HEK293T (cell line): ENCODE results near the gene ZFYVE16.
A peak's percentile ranks its signal among the peaks of the same experiment; 100 is the strongest.

ENCODE experiments used
- CTCF ChIA-PET: fragments of 350-600 bp; formaldehyde crosslinking; extraction: SDS; loops from one replicate; lab custom pipeline; 2021; ENCODE audit warnings: antibody characterized with exemption, inconsistent platforms; lab: Yijun Ruan, JAX
- POLR2A ChIA-PET: fragments of 350-600 bp; formaldehyde crosslinking; extraction: SDS; loops from one replicate; lab custom pipeline; 2020; ENCODE audit warnings: antibody characterized with exemption, inconsistent platforms; lab: Yijun Ruan, JAX
- DNase-seq: peaks from one replicate; pipeline ENCODE4 v3.0.0; 2012; ENCODE audit warnings: mixed read lengths; ENCODE audit errors: extremely low spot score
- ARNT ChIP-seq: fragments of 450-650 bp; IDR thresholded peaks from 2 replicates; pipeline ENCODE4 v1.6.1; 2017; ENCODE audit warnings: mild to moderate bottlenecking
- BHLHE40 ChIP-seq: fragments of 450-650 bp; IDR thresholded peaks from 2 replicates; pipeline ENCODE4 v1.6.1; 2016; ENCODE audit warnings: mild to moderate bottlenecking, moderate library complexity, borderline replicate concordance
- CTBP1 ChIP-seq: fragments of 450-650 bp; IDR thresholded peaks from 2 replicates; pipeline ENCODE4 v1.6.1; 2016; ENCODE audit warnings: borderline replicate concordance
- ELF4 ChIP-seq: fragments of 450-650 bp; IDR thresholded peaks from 2 replicates; pipeline ENCODE4 v1.6.1; 2017; ENCODE audit warnings: antibody characterized with exemption
- FOXA1 ChIP-seq: fragments of 450-650 bp; IDR thresholded peaks from 2 replicates; pipeline ENCODE4 v1.6.1; 2016; ENCODE audit warnings: mild to moderate bottlenecking
- FOXK2 ChIP-seq: fragments of 450-650 bp; IDR thresholded peaks from 2 replicates; pipeline ENCODE4 v1.6.1; 2016; ENCODE audit warnings: mild to moderate bottlenecking
- FOXM1 ChIP-seq: fragments of 450-650 bp; IDR thresholded peaks from 2 replicates; pipeline ENCODE4 v1.6.1; 2017; ENCODE audit warnings: mild to moderate bottlenecking, borderline replicate concordance
- HDGF ChIP-seq: fragments of 450-650 bp; IDR thresholded peaks from 2 replicates; pipeline ENCODE4 v1.6.1; 2017; ENCODE audit warnings: antibody characterized with exemption, borderline replicate concordance
- L3MBTL2 ChIP-seq: fragments of 450-650 bp; conservative IDR thresholded peaks from 2 replicates; pipeline ENCODE4 v1.6.1; 2016; ENCODE audit warnings: mild to moderate bottlenecking
- LEF1 ChIP-seq: fragments of 450-650 bp; IDR thresholded peaks from 2 replicates; pipeline ENCODE4 v1.6.1; 2017; ENCODE audit warnings: mild to moderate bottlenecking, borderline replicate concordance
- NFRKB ChIP-seq: fragments of 450-650 bp; IDR thresholded peaks from 2 replicates; pipeline ENCODE4 v1.6.1; 2016; ENCODE audit warnings: mild to moderate bottlenecking, moderate library complexity
- SP1 ChIP-seq: fragments of 450-650 bp; IDR thresholded peaks from 2 replicates; pipeline ENCODE4 v1.6.1; 2017
- SUZ12 ChIP-seq: fragments of 450-650 bp; IDR thresholded peaks from 2 replicates; pipeline ENCODE4 v1.6.1; 2016; ENCODE audit warnings: mild to moderate bottlenecking
- TARDBP ChIP-seq: fragments of 450-650 bp; IDR thresholded peaks from 2 replicates; pipeline ENCODE4 v1.6.1; 2016
- ZNF384 ChIP-seq: fragments of 450-650 bp; IDR thresholded peaks from 2 replicates; pipeline ENCODE4 v1.6.1; 2016
- TF ChIP-seq, protein P1 (sequence below): fragments of 450-650 bp; IDR thresholded peaks from 2 replicates; pipeline ENCODE4 v1.6.1; 2016

ZFYVE16 gene

DNA sequence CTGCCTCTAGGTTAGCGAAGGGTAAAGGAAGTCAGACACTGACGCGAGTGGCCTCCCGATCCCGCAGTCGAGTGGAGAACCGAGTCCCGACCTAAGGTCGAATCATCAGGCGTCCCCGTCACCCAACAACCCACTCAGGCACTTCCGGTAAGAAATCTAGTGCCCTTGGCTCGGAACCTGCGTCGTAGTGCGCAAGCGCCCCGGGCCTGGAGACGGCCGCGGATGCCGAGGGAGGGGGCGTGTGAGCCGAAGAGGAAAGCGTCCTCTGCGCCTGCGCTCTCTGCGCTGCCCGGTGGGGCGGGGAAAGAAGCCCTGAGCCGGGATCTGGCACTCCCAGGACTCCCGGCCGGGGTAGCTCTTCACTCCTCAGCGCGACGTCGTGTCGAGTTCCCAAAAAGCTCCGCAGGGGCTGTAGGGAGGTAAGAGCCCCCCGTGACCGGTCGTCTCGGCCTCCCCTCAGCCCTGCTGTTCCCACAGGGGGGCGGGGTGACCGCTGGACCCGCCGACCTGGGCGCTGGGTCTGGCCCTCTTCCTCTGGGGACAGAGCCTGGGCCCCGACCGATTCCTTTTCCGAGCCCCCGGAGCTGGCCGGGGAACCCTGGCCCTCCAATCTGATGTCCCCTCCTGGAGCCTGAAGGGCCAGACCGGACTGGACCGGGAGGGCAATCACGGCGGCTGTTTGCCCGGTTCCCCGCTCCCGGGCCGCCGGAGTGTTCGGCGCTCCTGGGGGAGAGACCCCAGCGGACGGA is at the start of gene ZFYVE16:
TSS of gene ZFYVE16 (plus strand) at position 330 of the 749 bp plus-strand sequence. CDS start 26,084 bp downstream, outside the sequence.
- CTCF ChIA-PET: interaction anchor here (0.7 kb wide), 1 partner anchor 119 kb away, joined by 4 read pairs; no protein-coding TSS in a partner anchor
- DNase-seq: peak; percentile 96
- POLR2A ChIA-PET: interaction anchor here (0.6 to 1.8 kb wide), 13 partner anchors 11 to 894 kb away, joined by 3 to 8 read pairs (median 4); partner anchors contain the start of gene HOMER1
- TF ChIP-seq FOXA1 (no peak), CTBP1 (no peak), FOXM1 (no peak), SUZ12 (no peak), ELF4 (peak; percentile 86), TARDBP (peak; percentile 30; the same call in 1 of the 2 replicates)

DNA sequence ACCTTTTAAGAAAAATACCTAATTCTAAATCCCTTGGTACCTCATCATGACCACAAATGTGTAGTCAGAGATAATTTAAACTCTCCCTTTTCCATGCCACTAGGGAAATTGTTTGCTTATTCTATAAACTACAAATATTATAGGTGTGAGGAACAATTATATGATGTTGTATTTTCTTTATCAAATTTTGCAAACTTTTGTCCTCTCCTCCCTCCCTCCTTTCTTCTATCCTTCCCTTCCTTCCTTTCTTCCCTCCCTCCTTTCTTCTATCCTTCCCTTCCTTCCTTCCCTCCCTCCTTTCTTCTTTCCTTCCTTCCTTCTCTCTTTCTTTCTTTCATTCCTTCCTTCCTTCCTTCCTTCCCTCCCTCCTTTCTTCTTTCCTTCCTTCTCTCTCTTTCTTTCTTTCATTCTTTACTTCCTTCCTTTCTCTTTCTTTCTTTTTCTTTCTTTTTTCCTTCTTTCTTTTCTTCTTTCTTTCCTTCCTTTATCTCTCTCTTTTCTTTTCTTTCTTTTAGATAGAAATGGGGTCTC is 46.9 kb upstream of the ZFYVE16 start:
- DNase-seq: no peak
- POLR2A ChIA-PET: no interaction called here
- CTCF ChIA-PET: no interaction called here
- TF ChIP-seq SP1 (no peak), NFRKB (no peak), LEF1 (no peak), ARNT (no peak), CTBP1 (no peak), FOXA1 (no peak), FOXK2 (no peak), TARDBP (no peak), L3MBTL2 (no peak), HDGF (no peak), ELF4 (no peak)
- TF ChIP-seq, protein P1, sequence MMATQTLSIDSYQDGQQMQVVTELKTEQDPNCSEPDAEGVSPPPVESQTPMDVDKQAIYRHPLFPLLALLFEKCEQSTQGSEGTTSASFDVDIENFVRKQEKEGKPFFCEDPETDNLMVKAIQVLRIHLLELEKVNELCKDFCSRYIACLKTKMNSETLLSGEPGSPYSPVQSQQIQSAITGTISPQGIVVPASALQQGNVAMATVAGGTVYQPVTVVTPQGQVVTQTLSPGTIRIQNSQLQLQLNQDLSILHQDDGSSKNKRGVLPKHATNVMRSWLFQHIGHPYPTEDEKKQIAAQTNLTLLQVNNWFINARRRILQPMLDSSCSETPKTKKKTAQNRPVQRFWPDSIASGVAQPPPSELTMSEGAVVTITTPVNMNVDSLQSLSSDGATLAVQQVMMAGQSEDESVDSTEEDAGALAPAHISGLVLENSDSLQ: no peak

- ChIA-PET POLR2A (no interaction called here), CTCF (no interaction called here)
- TF ChIP-seq FOXK2 (no peak), TARDBP (no peak), FOXM1 (no peak)
- DNase-seq: no peak
These were observed 43.0 kb upstream of the ZFYVE16 start for GRCh38 chr5:80364892-80365291.

DNA sequence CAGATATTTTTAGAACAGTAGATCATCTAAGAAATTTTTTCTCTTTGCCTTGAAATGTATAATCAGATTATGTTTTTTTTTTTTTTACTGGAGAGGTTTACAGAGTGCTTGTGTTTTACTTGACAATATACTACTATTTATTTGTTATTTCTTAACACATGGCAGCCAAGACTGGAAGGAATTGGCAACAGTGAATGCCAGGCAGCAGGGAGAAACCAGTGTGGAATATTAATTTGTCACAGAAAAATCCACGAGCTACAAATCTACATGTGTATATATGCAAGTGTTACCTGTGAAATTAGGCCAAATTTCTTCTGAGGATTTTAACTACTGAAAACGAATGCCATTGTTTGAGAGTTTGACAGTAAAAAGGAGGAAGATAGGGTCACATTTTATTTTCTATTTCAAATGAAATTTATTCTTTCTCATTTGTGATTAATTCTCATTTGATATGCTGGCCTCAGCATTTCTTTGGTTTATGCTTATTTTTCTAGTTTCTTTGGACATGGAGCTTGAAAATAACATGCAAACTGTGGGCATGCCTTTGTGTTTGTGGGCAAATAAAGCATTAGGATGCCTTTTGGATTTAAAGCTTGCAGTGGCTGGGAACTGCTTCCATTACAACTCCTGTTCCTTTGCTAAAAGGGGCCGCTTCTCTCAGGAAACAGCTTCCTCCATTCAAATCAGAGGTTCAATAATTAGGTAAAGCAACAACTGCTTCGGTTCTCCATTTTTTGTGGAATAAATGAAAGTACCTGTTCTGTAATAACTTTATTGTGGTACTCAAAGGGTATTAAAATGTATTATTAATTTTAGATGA is 39.0 kb upstream of the ZFYVE16 start:
- ChIA-PET POLR2A (interaction anchor here (1.5 kb wide), 1 partner anchor 39 kb away, joined by 8 read pairs; the partner anchor contains the start of gene ZFYVE16), CTCF (interaction anchor here (1.1 kb wide), 1 partner anchor 23 kb away, joined by 5 read pairs; no protein-coding TSS in a partner anchor)
- TF ChIP-seq BHLHE40: no peak
- TF ChIP-seq, protein P1: no peak
- TF ChIP-seq HDGF: no peak
- no peak for TF ChIP-seq NFRKB
- TF ChIP-seq CTBP1: no peak
- TF ChIP-seq SP1: no peak
- no peak for TF ChIP-seq ARNT
- no peak for TF ChIP-seq FOXA1
- no peak for DNase-seq

GRCh38 chr5:80369521-80369920 is 38.3 kb upstream of the ZFYVE16 start:
- ChIA-PET POLR2A (interaction anchor here (1.5 kb wide), 1 partner anchor 38 kb away, joined by 8 read pairs; the partner anchor contains the start of gene ZFYVE16), CTCF (interaction anchor here (1.1 kb wide), 1 partner anchor 23 kb away, joined by 5 read pairs; no protein-coding TSS in a partner anchor)
- no peak for TF ChIP-seq ZNF384
- no peak for TF ChIP-seq TARDBP
- TF ChIP-seq HDGF: no peak
- no peak for TF ChIP-seq NFRKB
- no peak for DNase-seq

- CTCF ChIA-PET: no interaction called here
- DNase-seq: no peak
- POLR2A ChIA-PET: interaction anchor here (1.5 kb wide), 1 partner anchor 37 kb away, joined by 8 read pairs; the partner anchor contains the start of gene ZFYVE16
- TF ChIP-seq HDGF (no peak), ELF4 (no peak), ZNF384 (no peak), SUZ12 (no peak), FOXA1 (no peak), BHLHE40 (no peak), L3MBTL2 (no peak), ARNT (no peak), SP1 (no peak), TARDBP (no peak), CTBP1 (no peak), FOXK2 (no peak), LEF1 (no peak), NFRKB (no peak)
- TF ChIP-seq, protein P1: no peak
These were observed 37.5 kb upstream of the ZFYVE16 start for GRCh38 chr5:80370390-80370789.
